Tibial artery (tissue), 4 donors: ENCODE measurements around the gene HOXB3.

Experiments
- DNase-seq, 2 donors: peaks; one replicate each; pipeline ENCODE4 v3.0.0-alpha.2; 2019
- H3K27ac ChIP-seq, 2 donors: fragments of 200-600 bp; sonication (generic) in 1 of 2; 1 replicate in 1 of 2; 2 replicates in 1 of 2; pipeline ENCODE4 v1.5.1; 2018 to 2019; ENCODE audit warnings: mild to moderate bottlenecking in 1 of 2
- H3K27me3 ChIP-seq, 2 donors: fragments of 200-600 bp; sonication (generic) in 1 of 2; one replicate each; pipeline versions ENCODE4 v1.5.1 to v1.6.0; 2016 to 2019
- H3K36me3 ChIP-seq, 3 donors: fragments of 200-600 bp; sonication (generic) in 2 of 3; one replicate each; pipeline ENCODE4 v1.5.1; 2016 to 2019; ENCODE audit warnings: mild to moderate bottlenecking in 2 of 3
- H3K4me1 ChIP-seq, 4 donors: fragments of 200-600 bp; sonication (generic) in 2 of 4; 1 replicate in 3 of 4; 2 replicates in 1 of 4; pipeline ENCODE4 v1.5.1; 2016 to 2019
- H3K4me3 ChIP-seq, 2 donors: fragments of 200-600 bp; sonication (generic) in 1 of 2; 1 replicate in 1 of 2; 2 replicates in 1 of 2; pipeline ENCODE4 v1.5.1; 2018 to 2019; ENCODE audit warnings: mild to moderate bottlenecking in 2 of 2
- H3K9me3 ChIP-seq, 3 donors: fragments of 200-600 bp; sonication (generic) in 1 of 3; one replicate each; pipeline ENCODE4 v1.5.1; 2016 to 2019
- intact Hi-C: fragments of 100-400 bp; cut with DNase I; formaldehyde crosslinking; loops from one replicate; pipeline ENCODE4 v1.15.0; 2023; ENCODE audit warnings: low total_unique reads
- TF ChIP-seq, protein P1 (sequence below), 2 experiments: fragments of 200-600 bp in 1 of 2; fragments of 450-650 bp in 1 of 2; IDR thresholded peaks; one replicate each; pipeline ENCODE4 v1.5.1; 2017 to 2019; ENCODE audit warnings: antibody characterized with exemption in 2 of 2, mild to moderate bottlenecking in 1 of 2, moderate library complexity in 1 of 2

Gene HOXB3

DNA sequence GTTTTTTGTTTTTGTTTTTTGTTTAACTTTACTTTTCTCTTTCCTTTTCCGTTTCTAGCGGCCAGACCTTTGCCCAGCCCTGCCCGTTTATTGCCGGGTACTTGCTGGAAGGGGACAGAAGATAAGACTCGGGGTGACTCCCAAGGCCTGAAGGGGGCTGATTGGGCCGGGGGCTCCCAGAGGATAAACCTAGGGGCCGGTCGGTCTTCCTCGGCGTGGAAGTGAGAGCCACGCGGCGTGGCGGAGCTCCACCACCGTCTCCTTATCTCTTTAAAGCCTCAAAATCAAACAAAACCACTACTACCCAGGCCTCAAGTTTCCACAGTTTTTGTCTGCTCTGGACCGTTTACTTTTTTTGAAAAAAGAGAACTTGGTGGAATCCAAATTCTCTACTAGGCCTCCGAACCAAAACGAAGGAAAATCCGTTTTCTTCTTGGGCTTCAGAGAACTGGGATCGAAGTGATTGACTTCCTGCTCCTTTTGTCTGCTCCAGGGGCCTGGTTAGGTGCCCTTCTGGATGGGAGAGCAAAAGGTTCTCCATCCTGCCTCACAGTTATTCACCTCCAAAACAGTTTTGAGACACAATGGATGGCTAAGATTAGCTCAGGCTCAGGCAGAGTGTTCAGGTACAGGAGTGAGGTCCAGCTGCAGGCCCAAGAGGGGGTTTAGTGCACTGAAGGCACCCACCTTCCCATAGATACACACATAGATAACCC lies 44.6 kb upstream of the HOXB3 start:
- no peaks in the 10 kb centered on the region for H3K9me3 ChIP-seq
- no peaks in the 10 kb centered on the region for H3K36me3 ChIP-seq
- H3K27ac ChIP-seq, result no peak overlapping the region
- no peak for DNase-seq
- peaks cover 0 to 16% (median 4%) of the 10 kb centered on the region in 4 donors for H3K4me1 ChIP-seq
- H3K27me3 ChIP-seq, result peaks cover 0 to 99% of the 10 kb centered on the region in 2 donors
- intact Hi-C loops, result no loop called here
- H3K4me3 ChIP-seq, result no peak overlapping the region
- TF ChIP-seq, protein P1, sequence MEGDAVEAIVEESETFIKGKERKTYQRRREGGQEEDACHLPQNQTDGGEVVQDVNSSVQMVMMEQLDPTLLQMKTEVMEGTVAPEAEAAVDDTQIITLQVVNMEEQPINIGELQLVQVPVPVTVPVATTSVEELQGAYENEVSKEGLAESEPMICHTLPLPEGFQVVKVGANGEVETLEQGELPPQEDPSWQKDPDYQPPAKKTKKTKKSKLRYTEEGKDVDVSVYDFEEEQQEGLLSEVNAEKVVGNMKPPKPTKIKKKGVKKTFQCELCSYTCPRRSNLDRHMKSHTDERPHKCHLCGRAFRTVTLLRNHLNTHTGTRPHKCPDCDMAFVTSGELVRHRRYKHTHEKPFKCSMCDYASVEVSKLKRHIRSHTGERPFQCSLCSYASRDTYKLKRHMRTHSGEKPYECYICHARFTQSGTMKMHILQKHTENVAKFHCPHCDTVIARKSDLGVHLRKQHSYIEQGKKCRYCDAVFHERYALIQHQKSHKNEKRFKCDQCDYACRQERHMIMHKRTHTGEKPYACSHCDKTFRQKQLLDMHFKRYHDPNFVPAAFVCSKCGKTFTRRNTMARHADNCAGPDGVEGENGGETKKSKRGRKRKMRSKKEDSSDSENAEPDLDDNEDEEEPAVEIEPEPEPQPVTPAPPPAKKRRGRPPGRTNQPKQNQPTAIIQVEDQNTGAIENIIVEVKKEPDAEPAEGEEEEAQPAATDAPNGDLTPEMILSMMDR (IDR thresholded peaks at IDR 0.05), result no peak

DNA sequence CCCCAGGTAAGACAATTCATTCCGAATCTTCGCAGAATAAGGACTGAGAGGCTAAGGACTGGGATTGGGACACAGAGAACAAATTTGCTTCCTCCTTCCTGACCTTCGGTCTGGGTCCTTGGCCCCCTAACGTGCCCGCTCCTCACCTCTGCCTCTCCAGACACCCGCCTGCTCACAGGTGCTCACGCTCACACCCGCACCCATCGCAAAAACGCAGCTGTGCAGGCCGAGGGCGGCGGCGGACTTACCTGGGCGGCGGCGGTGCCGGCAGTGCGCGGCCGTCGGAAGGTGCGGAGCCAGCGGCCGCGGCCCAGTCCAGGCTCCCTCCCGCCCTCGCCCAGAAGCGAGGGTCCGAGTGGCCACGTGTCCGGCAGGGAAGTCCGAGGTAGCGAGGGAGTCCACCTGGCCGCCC lies 43.2 kb upstream of the HOXB3 start:
- peaks cover 0 to 100% of the 10 kb centered on the region in 2 donors for H3K27me3 ChIP-seq
- no peak overlapping the region for H3K4me3 ChIP-seq
- TF ChIP-seq, protein P1 (IDR thresholded peaks at IDR 0.05), result no peak
- H3K4me1 ChIP-seq, result peaks cover 0 to 16% (median 4%) of the 10 kb centered on the region in 4 donors
- intact Hi-C loops, result no loop called here
- no peaks in the 10 kb centered on the region for H3K36me3 ChIP-seq
- no peak for DNase-seq
- no peaks in the 10 kb centered on the region for H3K9me3 ChIP-seq
- no peak overlapping the region for H3K27ac ChIP-seq

DNA sequence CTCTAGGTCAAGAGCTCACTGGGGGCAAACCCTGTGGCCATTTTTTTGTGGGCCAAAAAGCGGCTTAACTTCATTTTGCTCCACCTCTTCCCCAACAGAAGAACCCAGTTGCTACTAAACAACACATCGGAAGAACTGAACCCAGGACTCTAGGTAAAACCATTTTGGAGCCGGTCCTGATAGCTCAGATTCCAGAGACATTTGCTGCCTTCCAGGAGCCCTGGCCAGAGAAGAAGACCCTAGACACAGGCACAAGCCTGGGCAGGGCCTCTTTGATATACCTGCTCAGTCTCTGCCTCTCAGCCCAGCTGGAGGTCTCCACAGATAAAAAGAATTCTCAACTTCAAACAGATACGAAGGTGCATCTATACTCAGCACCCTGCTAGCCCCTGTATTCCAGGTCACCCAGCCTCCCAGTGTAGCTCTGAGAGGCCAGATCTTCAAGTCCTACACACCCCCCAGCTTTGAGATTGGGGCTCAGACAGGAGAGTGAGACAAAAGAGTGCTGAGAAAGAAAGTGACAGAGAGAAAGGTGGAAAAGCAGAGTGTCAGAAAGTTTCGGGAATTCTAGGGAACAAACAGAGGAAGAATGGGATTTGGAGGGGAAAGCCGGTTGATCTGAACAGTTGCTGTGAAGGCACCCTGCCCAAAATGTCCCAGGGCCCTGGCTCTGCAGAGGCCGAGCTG lies 42.7 kb upstream of the HOXB3 start:
- peaks cover 0 to 100% of the 10 kb centered on the region in 2 donors for H3K27me3 ChIP-seq
- no peak for DNase-seq
- no peaks in the 10 kb centered on the region for H3K9me3 ChIP-seq
- H3K4me3 ChIP-seq, result no peak overlapping the region
- intact Hi-C loops, result no loop called here
- TF ChIP-seq, protein P1 (IDR thresholded peaks at IDR 0.05), result no peak
- no peaks in the 10 kb centered on the region for H3K36me3 ChIP-seq
- peaks cover 0 to 16% (median 4%) of the 10 kb centered on the region in 4 donors for H3K4me1 ChIP-seq
- no peak overlapping the region for H3K27ac ChIP-seq

DNA sequence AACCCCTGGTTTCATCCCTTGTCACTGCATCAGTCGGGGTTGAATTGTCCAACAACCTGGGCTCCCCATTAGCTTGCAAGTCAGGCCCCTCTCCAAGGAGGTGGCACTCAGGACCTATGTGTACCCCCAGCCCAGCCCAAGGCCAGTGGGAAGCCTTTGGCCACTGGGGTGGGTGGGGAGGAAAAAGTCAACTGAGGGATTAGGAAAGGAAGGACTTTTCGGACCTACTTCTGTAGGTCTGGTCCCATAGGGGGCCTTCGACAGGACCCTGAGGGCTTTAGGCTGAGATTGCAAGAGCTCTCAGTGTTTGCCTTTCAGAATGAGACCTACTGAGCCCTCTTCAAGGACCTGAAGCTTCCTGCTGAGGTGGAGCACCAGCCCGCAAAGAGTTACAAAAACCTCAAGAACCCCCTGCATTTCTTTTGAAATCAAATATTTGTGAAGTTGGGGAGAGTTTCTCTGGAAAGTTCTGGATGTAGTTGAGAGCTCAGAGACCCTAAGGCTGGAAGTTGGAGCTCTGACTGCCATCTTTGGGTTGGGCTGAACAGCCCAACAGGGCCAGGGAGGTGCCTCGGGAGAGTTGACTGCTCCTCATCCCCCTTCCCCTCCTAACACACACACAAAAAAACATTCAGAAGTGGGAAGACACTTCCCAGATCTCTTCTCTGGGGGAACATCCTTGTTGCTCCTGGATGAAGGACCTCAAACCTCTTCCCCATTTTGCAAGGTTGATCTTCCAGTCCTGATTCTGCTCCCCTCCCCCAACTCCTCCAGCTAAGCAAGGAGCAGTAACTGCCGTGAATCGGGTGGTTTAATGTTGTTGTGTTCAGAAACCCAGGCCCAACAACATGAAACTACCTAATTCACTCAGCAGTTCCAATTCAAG lies 41.9 kb upstream of the HOXB3 start:
- H3K36me3 ChIP-seq, result no peaks in the 10 kb centered on the region
- no peaks in the 10 kb centered on the region for H3K9me3 ChIP-seq
- no peak overlapping the region for H3K27ac ChIP-seq
- TF ChIP-seq, protein P1 (IDR thresholded peaks at IDR 0.05), result no peak
- intact Hi-C loops, result no loop called here
- H3K4me1 ChIP-seq, result peaks cover 0 to 16% (median 5%) of the 10 kb centered on the region in 4 donors
- H3K4me3 ChIP-seq, result no peak overlapping the region
- peaks cover 0 to 100% of the 10 kb centered on the region in 2 donors for H3K27me3 ChIP-seq
- DNase-seq, result no peak

DNA sequence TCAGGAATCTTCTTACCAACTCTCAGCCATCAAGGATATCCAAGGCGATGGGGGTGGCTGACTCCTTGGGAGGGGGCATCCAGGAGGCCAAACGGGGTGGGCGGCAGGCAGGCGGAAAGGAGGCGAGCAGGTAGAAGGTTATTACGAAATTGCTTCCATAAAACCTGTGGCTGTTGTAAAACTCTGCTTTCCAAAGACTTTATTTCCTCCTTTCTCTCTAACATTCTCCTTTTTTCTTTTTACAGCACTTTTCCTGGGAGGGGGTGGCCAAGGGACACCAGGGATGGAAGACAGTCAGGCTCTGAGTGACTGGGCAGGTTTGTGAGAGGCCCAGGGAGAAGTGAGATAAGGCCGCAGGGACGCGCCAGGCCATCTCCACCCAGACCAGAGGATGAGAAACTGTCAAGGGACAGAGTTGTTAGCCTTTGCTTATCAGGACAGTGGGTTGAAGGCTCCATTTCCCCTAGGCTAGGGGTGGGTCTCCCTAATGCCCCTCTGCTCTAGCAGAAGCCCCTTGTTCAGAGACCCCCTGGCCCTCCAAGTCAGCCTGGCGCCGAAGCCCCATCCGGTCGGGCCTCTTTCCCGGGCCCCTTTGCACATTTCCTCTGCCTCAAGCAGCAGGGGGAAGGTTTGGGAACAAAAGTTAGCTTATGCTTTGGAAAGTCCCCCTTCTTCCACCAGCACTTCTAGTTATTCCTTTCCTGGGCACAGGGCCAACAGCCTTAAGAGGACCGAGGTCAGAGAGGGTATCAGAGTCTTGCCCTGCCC lies 41.1 kb upstream of the HOXB3 start:
- Histone ChIP-seq H3K4me3 (no peak overlapping the region), H3K36me3 (no peaks in the 10 kb centered on the region), H3K27me3 (peaks cover 0 to 100% of the 10 kb centered on the region in 2 donors), H3K9me3 (no peaks in the 10 kb centered on the region), H3K27ac (no peak overlapping the region), H3K4me1 (peaks cover 0 to 16% (median 9%) of the 10 kb centered on the region in 4 donors)
- TF ChIP-seq, protein P1 (IDR thresholded peaks at IDR 0.05), result no peak
- intact Hi-C loops, result no loop called here
- no peak for DNase-seq
